Left lung (tissue), 10 donors: Measurements from ENCODE around the gene PTP4A1. TPM values are rescaled to one million over a fixed set of nuclear protein-coding genes. Genes with fewer than 3 reads are reported as not detected.

Source experiments
- ATAC-seq: fragments of 200-7000 bp; cut with Tn5 transposase; one replicate; pipeline ENCODE4 v1.9.1; 2020; ENCODE audit warnings: moderate library complexity
- DNase-seq, 4 donors: peaks; one replicate each; pipeline ENCODE4 v3.0.0-alpha.2; 2013 to 2020
- H3K27ac ChIP-seq, 2 donors: fragments of 200-600 bp; sonication (generic) in 1 of 2; one replicate each; pipeline versions ENCODE4 v1.5.0 to v1.8.0; 2020 to 2021
- H3K27me3 ChIP-seq, 2 donors: fragments of 200-600 bp; sonication (generic) in 1 of 2; one replicate each; pipeline versions ENCODE4 v1.5.0 to v1.8.0; 2020 to 2021
- H3K36me3 ChIP-seq, 2 donors: fragments of 200-600 bp; sonication (generic) in 1 of 2; one replicate each; pipeline versions ENCODE4 v1.5.0 to v1.8.0; 2020 to 2021
- H3K4me1 ChIP-seq, 2 donors: fragments of 200-600 bp; one replicate each; pipeline ENCODE4 v1.8.0; 2021
- H3K4me3 ChIP-seq, 2 donors: fragments of 200-600 bp; sonication (generic) in 1 of 2; one replicate each; pipeline versions ENCODE4 v1.5.0 to v1.8.0; 2020 to 2021; ENCODE audit warnings: mild to moderate bottlenecking in 1 of 2
- H3K9me3 ChIP-seq, 2 donors: fragments of 200-600 bp; sonication (generic) in 1 of 2; one replicate each; pipeline versions ENCODE4 v1.5.0 to v1.8.0; 2020 to 2021
- CTCF ChIP-seq, 2 donors: fragments of 200-600 bp; sonication (generic) in 1 of 2; IDR thresholded peaks; one replicate each; pipeline versions ENCODE4 v1.5.0 to v1.8.0; 2021; ENCODE audit warnings: antibody characterized with exemption in 2 of 2
- intact Hi-C, 2 donors: fragments of 100-400 bp; cut with DNase I; formaldehyde crosslinking; loops; one replicate each; pipeline versions ENCODE4 v1.11.2 to v1.14.2; 2022
- polyA plus RNA-seq, 6 donors: library from polyadenylated mRNA; unstranded; fragments of 120-200 nt; gene quantifications; one replicate each; pipeline ENCODE4 v1.2.1, GENCODE V29; 2013; ENCODE audit not compliant: insufficient read length in 6 of 6
- total RNA-seq, 2 donors: library from RNA; stranded (reverse); fragmentation: NEBNext Ultra II Directional; extraction: Animal tissue kit (Norgen Biotek cat#: 25700); gene quantifications; one replicate each; pipeline ENCODE4 v1.2.1, GENCODE V29; 2021
- donor health status: DM: no; HTN: yes; CAD: no.
- donor health status: DM: no; HTN: no; CAD: no.

Gene PTP4A1
- total and polyA plus RNA-seq, 8 donors: 68.6 to 119 (median 81.9) TPM

DNA sequence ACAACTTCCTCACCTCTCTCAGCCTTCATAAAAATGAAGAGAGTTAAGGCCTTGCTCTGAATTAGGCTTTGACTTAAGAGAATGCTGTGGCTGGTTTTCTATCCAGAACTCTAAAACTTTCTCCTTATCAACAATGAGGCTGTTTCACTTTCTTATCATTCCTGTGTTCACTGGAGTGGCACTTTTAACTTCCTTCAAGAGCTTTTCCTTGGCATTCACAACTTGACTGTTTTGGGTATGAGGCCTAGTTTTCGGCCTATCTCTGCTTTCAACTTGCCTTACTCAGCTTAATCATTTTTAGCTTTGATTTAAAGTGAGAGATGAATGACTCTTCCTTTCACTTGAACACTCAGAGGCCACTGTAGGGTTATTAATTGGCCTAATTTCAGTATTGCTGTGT lies 4.3 kb upstream of the PTP4A1 start:
- peak overlapping the region in 1 of 2 donors; percentile 64 for H3K27ac ChIP-seq
- DNase-seq (peak in 1 of 4 donors; percentile 44), ATAC-seq (peak; percentile 0)
- TF ChIP-seq CTCF (IDR thresholded peaks at IDR 0.05): no peak
- intact Hi-C loops: no loop called here
- H3K27me3 ChIP-seq: no peaks in the 10 kb centered on the region
- no peak overlapping the region for H3K4me3 ChIP-seq
- H3K9me3 ChIP-seq: no peaks in the 10 kb centered on the region
- peaks cover 0 to 10% of the 10 kb centered on the region in 2 donors for H3K4me1 ChIP-seq
- H3K36me3 ChIP-seq: no peaks in the 10 kb centered on the region

GRCh38 chr6:63571361-63572043 lies 778 bp upstream of the PTP4A1 start:
- DNase-seq (peak in 3 of 4 donors; percentile 76 to 79 (median 77)), ATAC-seq (peak; percentile 35)
- no peak for TF ChIP-seq CTCF (IDR thresholded peaks at IDR 0.05)
- Histone ChIP-seq H3K4me3 (peak overlapping the region; percentile 35 to 90), H3K27ac (peak overlapping the region; percentile 99 to 100), H3K36me3 (peaks cover 0 to 4% of the 10 kb centered on the region in 2 donors), H3K4me1 (peaks cover 6 to 27% of the 10 kb centered on the region in 2 donors), H3K27me3 (no peaks in the 10 kb centered on the region), H3K9me3 (no peaks in the 10 kb centered on the region)
- intact Hi-C loops: no loop called here

DNA sequence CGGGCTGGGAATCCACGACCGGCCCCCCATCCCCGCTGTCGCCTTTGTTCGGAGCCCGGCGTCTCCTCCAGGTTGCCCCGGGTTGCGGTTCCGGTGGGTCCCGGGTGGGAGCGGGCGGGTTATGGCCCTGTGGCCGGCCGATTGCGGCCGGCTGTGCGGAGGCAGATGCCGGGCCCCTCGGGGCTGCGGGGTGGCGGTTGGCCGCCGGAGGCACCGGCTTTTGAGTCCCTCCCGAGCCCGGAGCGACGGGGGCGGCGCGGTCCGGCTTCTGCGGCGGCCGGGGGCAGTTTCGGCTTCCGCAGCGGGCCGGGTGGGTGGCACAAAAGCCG lies 431 bp downstream of the PTP4A1 start:
- TF ChIP-seq CTCF (IDR thresholded peaks at IDR 0.05): no peak
- ATAC-seq: peak; percentile 0
- peak overlapping the region; percentile 87 to 90 for H3K4me3 ChIP-seq
- no peak for DNase-seq
- H3K27me3 ChIP-seq: no peaks in the 10 kb centered on the region
- no peaks in the 10 kb centered on the region for H3K9me3 ChIP-seq
- peak overlapping the region; percentile 99 to 100 for H3K27ac ChIP-seq
- H3K36me3 ChIP-seq: peaks cover 0 to 16% of the 10 kb centered on the region in 2 donors
- H3K4me1 ChIP-seq: peaks cover 10 to 27% of the 10 kb centered on the region in 2 donors
- intact Hi-C loops: no loop called here

DNA sequence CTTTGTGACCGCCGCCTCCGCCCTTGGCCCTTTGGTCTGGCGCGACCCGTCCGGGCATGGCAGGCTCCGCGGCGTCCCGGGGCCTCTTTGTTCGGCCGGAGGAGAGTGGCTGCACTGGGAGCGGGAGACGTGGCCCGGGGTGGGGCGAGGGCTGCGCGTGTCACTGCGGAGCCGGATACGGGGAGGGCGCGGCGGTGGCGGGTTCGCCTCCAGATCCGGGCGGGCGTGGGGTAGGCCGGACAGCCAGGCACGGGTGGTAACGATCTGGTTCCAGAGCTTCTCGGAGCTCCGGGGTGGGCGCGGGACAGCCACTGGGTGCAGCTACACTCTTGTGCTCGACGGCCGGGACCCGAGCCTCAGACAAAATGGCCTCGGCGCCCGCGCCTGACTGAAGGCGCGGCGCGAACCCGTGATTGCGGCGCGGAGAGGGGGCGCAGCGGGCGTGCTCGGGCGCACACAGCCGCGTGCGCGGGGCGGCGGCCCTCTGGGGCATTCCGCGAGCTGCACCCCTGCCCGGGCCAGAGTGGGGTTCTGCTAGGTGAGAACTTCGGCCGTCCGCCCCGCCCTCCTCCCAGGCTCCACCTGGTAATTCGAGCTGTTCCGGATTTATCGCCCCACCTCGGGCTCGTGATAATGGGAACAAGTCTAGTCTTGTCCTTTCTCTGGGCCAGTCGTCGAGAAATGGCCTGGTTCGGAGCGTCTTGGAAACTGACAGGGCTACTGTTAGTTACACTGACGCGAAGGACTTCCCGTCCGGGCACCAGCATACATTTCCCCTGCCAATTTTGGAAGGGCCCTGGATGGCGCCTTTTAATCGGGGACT lies 1.0 kb downstream of the PTP4A1 start:
- ATAC-seq: peak; percentile 51
- H3K27me3 ChIP-seq: no peaks in the 10 kb centered on the region
- intact Hi-C loops: no loop called here
- peak overlapping the region; percentile 87 to 90 for H3K4me3 ChIP-seq
- peak; percentile 75 to 93 (median 87) for DNase-seq
- H3K9me3 ChIP-seq: no peaks in the 10 kb centered on the region
- H3K36me3 ChIP-seq: peaks cover 0 to 22% of the 10 kb centered on the region in 2 donors
- H3K4me1 ChIP-seq: peaks cover 10 to 27% of the 10 kb centered on the region in 2 donors
- peak overlapping the region; percentile 99 to 100 for H3K27ac ChIP-seq
- no peak for TF ChIP-seq CTCF (IDR thresholded peaks at IDR 0.05)
